HG02763 (cell line): ENCODE results near the gene HDAC11.
"Not testable (repeated sequence)": the region's sequence is repeated elsewhere in the genome, so short reads cannot be mapped to it uniquely, and the experiment has no call there.

Experiments
- ATAC-seq: cut with Tn5 transposase; IDR thresholded peaks from one replicate; pipeline ENCODE4 v1.9.1; 2021; ENCODE audit warnings: mild to moderate bottlenecking, moderate library complexity; ENCODE audit not compliant: unreplicated experiment

Gene HDAC11

GRCh38 chr3:13479582-13480339 lies at the start of gene HDAC11:
Gene HDAC11 (plus strand): TSS chr3:13480306. CDS start chr3:13480348, 42 bp downstream.
- peak; percentile 98 for ATAC-seq

GRCh38 chr3:13430411-13430875 lies 49.7 kb upstream of the HDAC11 start:
- not testable (repeated sequence) for ATAC-seq

- no peak for ATAC-seq
These were observed 48.0 kb upstream of the HDAC11 start for GRCh38 chr3:13432093-13432492.

- no peak for ATAC-seq
These were observed 46.2 kb upstream of the HDAC11 start for GRCh38 chr3:13433912-13434311.

GRCh38 chr3:13436213-13436612 lies 43.9 kb upstream of the HDAC11 start:
- not testable (repeated sequence) for ATAC-seq

GRCh38 chr3:13440204-13440817 lies 39.8 kb upstream of the HDAC11 start:
- ATAC-seq: no peak

GRCh38 chr3:13442882-13443281 lies 37.2 kb upstream of the HDAC11 start:
- not testable (repeated sequence) for ATAC-seq

- ATAC-seq: no peak
These were observed 28.8 kb upstream of the HDAC11 start for GRCh38 chr3:13451301-13451673.

- no peak for ATAC-seq
These were observed 27.4 kb upstream of the HDAC11 start for GRCh38 chr3:13452490-13453335.

GRCh38 chr3:13455644-13456043 lies 24.5 kb upstream of the HDAC11 start:
- no peak for ATAC-seq

GRCh38 chr3:13457593-13457992 lies 22.5 kb upstream of the HDAC11 start:
- no peak for ATAC-seq

- ATAC-seq: no peak
These were observed 20.3 kb upstream of the HDAC11 start for GRCh38 chr3:13459605-13460340.

GRCh38 chr3:13460341-13460736 lies 19.8 kb upstream of the HDAC11 start:
- ATAC-seq: no peak

- no peak for ATAC-seq
These were observed 18.7 kb upstream of the HDAC11 start for GRCh38 chr3:13461169-13462124.

GRCh38 chr3:13462125-13462629 lies 17.9 kb upstream of the HDAC11 start:
- ATAC-seq: no peak

GRCh38 chr3:13462822-13463221 lies 17.3 kb upstream of the HDAC11 start:
- ATAC-seq: no peak

GRCh38 chr3:13463618-13464400 lies 16.3 kb upstream of the HDAC11 start:
- ATAC-seq: no peak

GRCh38 chr3:13465236-13465873 lies 14.8 kb upstream of the HDAC11 start:
- ATAC-seq: no peak
